OCI-LY3 (cell line): Measurements from ENCODE around the gene FAM209B.
A peak's percentile ranks its signal among the peaks of the same experiment; 100 is the strongest.

Source experiments
- H2AFZ ChIP-seq: fragments of 200-600, 300-600 bp; shearing (Covaris generic); 2 replicates; pipeline ENCODE4 v1.6.0; 2014; ENCODE audit warnings: antibody characterized with exemption, low read depth, low read length
- H3K27ac ChIP-seq: fragments of 200-600, 300-600 bp; sonication (generic); 2 replicates; pipeline ENCODE4 v1.5.1; 2014; ENCODE audit warnings: mild to moderate bottlenecking, low read length, moderate library complexity, mixed read lengths
- H3K27me3 ChIP-seq: fragments of 200-600, 300-600 bp; sonication (generic); 2 replicates; pipeline ENCODE4 v1.6.1; 2014; ENCODE audit warnings: low read depth, low read length, mixed read lengths
- H3K36me3 ChIP-seq: fragments of 200-600, 300-600 bp; sonication (generic); replicated peaks from 2 replicates; pipeline ENCODE3; 2014; ENCODE audit warnings: low read depth, low read length, mixed read lengths
- H3K4me1 ChIP-seq: fragments of 300-600, 200-600 bp; sonication (generic); 2 replicates; pipeline ENCODE4 v1.6.1; 2014; ENCODE audit warnings: low read length, mixed read lengths
- H3K4me2 ChIP-seq: fragments of 200-600, 300-600 bp; sonication (generic); 2 replicates; pipeline ENCODE4 v1.6.1; 2014; ENCODE audit warnings: low read length, mixed read lengths
- H3K4me3 ChIP-seq: fragments of 300-600, 200-600 bp; sonication (generic); 2 replicates; pipeline ENCODE4 v1.5.1; 2014; ENCODE audit warnings: antibody characterized with exemption, mild to moderate bottlenecking, low read length, moderate library complexity
- H3K79me2 ChIP-seq: fragments of 300-600, 200-600 bp; shearing (Covaris generic); 2 replicates; pipeline ENCODE4 v1.6.1; 2014; ENCODE audit warnings: mild to moderate bottlenecking, low read length, mixed read lengths
- H3K9ac ChIP-seq: fragments of 300-600, 200-600 bp; shearing (Covaris generic); 2 replicates; pipeline ENCODE4 v1.6.0; 2014; ENCODE audit warnings: mild to moderate bottlenecking, low read length, moderate library complexity
- H3K9me3 ChIP-seq: fragments of 200-600, 300-600 bp; shearing (Covaris generic); 2 replicates; pipeline ENCODE4 v1.6.1; 2014; ENCODE audit warnings: low read length, mixed read lengths; ENCODE audit not compliant: insufficient read depth
- H4K20me1 ChIP-seq: fragments of 200-600, 300-600 bp; sonication (generic); 2 replicates; pipeline ENCODE4 v1.6.1; 2016; ENCODE audit warnings: low read length, mixed read lengths; ENCODE audit not compliant: insufficient read depth
- EZH2phosphoT487 ChIP-seq: fragments of 200-600 bp; shearing (Covaris generic); IDR thresholded peaks from 2 replicates; pipeline ENCODE4 v1.6.1; 2018; ENCODE audit warnings: antibody characterized with exemption, mixed run types, low read depth
- TF ChIP-seq, protein P1 (sequence below): fragments of 200-600, 300-600 bp; sonication (generic); IDR thresholded peaks from 2 replicates; pipeline ENCODE4 v1.5.1; 2014; ENCODE audit warnings: antibody characterized with exemption, low read length, low read depth

The FAM209B gene

DNA sequence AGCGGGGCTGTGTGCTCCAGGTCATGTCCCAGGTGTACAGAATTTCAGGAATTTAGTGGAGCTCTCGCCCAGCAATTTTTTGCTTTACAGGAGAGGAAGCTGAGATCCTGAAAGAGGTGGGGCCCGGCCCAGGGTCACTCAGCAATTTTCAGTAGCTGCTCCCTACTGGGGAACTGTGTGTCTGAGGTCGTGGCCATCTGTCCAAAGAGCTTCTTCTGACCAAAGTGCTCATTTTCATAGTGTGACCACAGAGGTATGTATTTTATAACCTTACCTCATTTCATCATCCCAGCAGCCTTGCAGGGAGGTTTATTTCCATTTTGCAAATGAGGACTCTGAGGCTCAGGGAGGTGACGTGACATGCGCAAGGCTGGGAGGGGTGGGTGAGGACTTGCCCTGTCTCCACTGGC lies 46.3 kb downstream of the FAM209B start:
- H3K4me3 ChIP-seq = no peak overlapping the region
- H3K27ac ChIP-seq = no peak overlapping the region
- no peak overlapping the region for H3K9ac ChIP-seq
- H2AFZ ChIP-seq = peak overlapping the region; percentile 24; the same call in 1 of the 2 replicates
- H3K27me3 ChIP-seq = peaks cover 8% of the 10 kb centered on the region; the same call in 1 of the 2 replicates
- TF ChIP-seq, protein P1, sequence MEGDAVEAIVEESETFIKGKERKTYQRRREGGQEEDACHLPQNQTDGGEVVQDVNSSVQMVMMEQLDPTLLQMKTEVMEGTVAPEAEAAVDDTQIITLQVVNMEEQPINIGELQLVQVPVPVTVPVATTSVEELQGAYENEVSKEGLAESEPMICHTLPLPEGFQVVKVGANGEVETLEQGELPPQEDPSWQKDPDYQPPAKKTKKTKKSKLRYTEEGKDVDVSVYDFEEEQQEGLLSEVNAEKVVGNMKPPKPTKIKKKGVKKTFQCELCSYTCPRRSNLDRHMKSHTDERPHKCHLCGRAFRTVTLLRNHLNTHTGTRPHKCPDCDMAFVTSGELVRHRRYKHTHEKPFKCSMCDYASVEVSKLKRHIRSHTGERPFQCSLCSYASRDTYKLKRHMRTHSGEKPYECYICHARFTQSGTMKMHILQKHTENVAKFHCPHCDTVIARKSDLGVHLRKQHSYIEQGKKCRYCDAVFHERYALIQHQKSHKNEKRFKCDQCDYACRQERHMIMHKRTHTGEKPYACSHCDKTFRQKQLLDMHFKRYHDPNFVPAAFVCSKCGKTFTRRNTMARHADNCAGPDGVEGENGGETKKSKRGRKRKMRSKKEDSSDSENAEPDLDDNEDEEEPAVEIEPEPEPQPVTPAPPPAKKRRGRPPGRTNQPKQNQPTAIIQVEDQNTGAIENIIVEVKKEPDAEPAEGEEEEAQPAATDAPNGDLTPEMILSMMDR = no peak
- TF ChIP-seq EZH2phosphoT487 = no peak
- H3K36me3 ChIP-seq = no peaks in the 10 kb centered on the region
- no peaks in the 10 kb centered on the region for H3K79me2 ChIP-seq
- no peaks in the 10 kb centered on the region for H3K9me3 ChIP-seq
- H3K4me2 ChIP-seq = no peak overlapping the region
- no peaks in the 10 kb centered on the region for H4K20me1 ChIP-seq
- H3K4me1 ChIP-seq = no peaks in the 10 kb centered on the region

DNA sequence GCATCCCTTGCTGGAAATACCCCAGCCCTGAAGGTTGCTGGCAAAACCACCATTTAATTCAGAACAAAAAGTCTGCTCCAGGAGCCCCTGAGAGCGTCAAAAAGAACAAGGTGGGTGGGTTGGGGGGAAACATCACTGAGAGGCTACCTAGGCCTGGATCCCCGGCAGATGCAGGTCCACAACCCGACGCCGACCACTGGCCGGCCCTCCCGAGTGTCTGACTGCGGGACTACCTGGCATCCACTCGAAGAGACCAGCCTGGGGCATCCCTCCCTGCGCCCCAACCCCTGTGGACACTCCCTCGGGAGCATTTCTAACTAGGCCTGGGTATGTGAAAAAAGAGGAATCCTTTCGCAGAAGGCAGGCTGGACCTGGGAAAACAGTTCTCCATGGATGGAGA lies 47.2 kb downstream of the FAM209B start:
- H3K4me2 ChIP-seq = no peak overlapping the region
- H4K20me1 ChIP-seq = no peaks in the 10 kb centered on the region
- no peaks in the 10 kb centered on the region for H3K79me2 ChIP-seq
- H3K9ac ChIP-seq = no peak overlapping the region
- H3K27me3 ChIP-seq = peaks cover 9% of the 10 kb centered on the region; the same call in 1 of the 2 replicates
- H2AFZ ChIP-seq = no peak overlapping the region
- no peak overlapping the region for H3K27ac ChIP-seq
- H3K9me3 ChIP-seq = no peaks in the 10 kb centered on the region
- TF ChIP-seq EZH2phosphoT487 = no peak
- TF ChIP-seq, protein P1 = no peak
- H3K4me1 ChIP-seq = no peaks in the 10 kb centered on the region
- H3K4me3 ChIP-seq = no peak overlapping the region
- H3K36me3 ChIP-seq = no peaks in the 10 kb centered on the region

DNA sequence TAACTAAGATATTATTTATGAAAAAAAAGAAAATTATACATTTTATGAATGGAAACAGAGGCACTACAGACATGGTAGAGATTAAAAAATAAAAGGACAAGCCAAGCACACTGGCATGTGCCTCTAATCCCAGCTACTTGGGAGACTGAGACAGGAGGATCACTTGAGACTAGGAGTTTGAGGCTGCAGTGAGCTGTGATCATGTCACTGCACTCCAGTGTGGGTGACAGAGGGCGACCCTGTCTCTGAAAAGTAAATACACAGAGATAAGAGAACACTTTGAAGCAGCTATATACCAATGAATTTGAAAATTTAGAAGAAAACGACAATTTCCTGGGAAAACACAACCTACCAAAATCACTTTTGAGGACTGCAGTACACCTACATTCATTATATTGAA lies 48.7 kb downstream of the FAM209B start:
- H4K20me1 ChIP-seq = no peaks in the 10 kb centered on the region
- H3K4me3 ChIP-seq = no peak overlapping the region
- no peak overlapping the region for H3K9ac ChIP-seq
- H3K9me3 ChIP-seq = no peaks in the 10 kb centered on the region
- no peak overlapping the region for H2AFZ ChIP-seq
- TF ChIP-seq EZH2phosphoT487 = no peak
- TF ChIP-seq, protein P1 = no peak
- H3K4me2 ChIP-seq = no peak overlapping the region
- no peaks in the 10 kb centered on the region for H3K79me2 ChIP-seq
- H3K27ac ChIP-seq = no peak overlapping the region
- no peaks in the 10 kb centered on the region for H3K4me1 ChIP-seq
- H3K27me3 ChIP-seq = 0 out of 2 replicates have a peak, but pooled peaks cover 5% of the 10 kb centered on the region
- no peaks in the 10 kb centered on the region for H3K36me3 ChIP-seq

DNA sequence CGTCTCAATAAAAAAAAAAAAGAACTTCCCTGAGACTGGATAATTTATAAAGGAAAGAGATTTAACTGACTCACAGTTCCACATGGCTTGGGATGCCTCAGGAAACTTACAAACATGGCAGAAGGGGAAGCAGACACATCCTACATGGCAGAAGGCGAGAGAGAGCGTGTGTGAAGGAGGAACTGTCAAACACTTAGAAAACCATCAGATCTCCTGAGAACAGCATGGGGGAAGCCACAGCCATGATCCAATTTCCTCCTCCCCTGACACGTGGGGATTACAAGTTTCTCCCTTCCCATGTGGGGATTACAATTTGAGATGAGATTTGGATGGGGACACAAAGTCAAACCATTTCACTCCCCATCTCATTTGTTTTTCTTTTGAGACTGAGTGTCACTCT lies 49.5 kb downstream of the FAM209B start:
- Histone ChIP-seq H3K36me3 (no peaks in the 10 kb centered on the region), H3K4me3 (no peak overlapping the region), H3K27me3 (peaks cover 9% of the 10 kb centered on the region; the same call in 1 of the 2 replicates), H3K79me2 (no peaks in the 10 kb centered on the region), H2AFZ (no peak overlapping the region), H4K20me1 (no peaks in the 10 kb centered on the region), H3K9me3 (no peaks in the 10 kb centered on the region), H3K9ac (no peak overlapping the region), H3K4me1 (no peaks in the 10 kb centered on the region), H3K4me2 (no peak overlapping the region), H3K27ac (no peak overlapping the region)
- TF ChIP-seq EZH2phosphoT487 = no peak

DNA sequence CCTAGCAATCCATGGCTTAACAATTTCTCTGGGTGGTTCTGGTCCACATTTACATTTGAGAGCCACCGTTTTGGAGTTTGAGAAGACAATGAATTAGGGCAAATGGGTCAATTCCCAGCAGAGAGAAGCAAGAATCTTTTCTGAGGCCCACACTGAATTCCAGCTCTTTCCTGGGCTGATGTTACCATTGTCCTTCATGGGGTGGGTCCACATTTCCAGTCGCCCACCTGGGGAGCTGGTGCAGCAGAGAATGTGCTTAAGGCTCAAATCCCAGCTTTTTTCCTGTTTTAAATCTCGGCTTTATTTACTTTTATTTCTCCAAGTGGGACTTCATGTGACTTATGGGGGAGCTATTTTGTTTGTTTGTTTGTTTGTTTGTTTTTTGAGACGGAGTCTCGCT lies 51.9 kb downstream of the FAM209B start:
- Histone ChIP-seq H2AFZ (no peak overlapping the region), H3K4me2 (no peak overlapping the region), H4K20me1 (no peaks in the 10 kb centered on the region), H3K79me2 (no peaks in the 10 kb centered on the region), H3K9ac (no peak overlapping the region), H3K4me3 (no peak overlapping the region), H3K27ac (no peak overlapping the region), H3K27me3 (peaks cover 12% of the 10 kb centered on the region), H3K4me1 (no peaks in the 10 kb centered on the region), H3K9me3 (no peaks in the 10 kb centered on the region), H3K36me3 (no peaks in the 10 kb centered on the region)
- no peak for TF ChIP-seq EZH2phosphoT487
- TF ChIP-seq, protein P1 = no peak
